HEK293 (cell line): Measurements from ENCODE around the gene CLMN.

ENCODE experiments used
- CTCF ChIA-PET: fragments of 350-600 bp; formaldehyde crosslinking; extraction: SDS; loops from one replicate; lab custom pipeline; 2021; ENCODE audit warnings: antibody characterized with exemption; lab: Yijun Ruan, JAX
- POLR2A ChIA-PET: fragments of 300-600 bp; formaldehyde crosslinking; extraction: SDS; loops from one replicate; lab custom pipeline; 2020; ENCODE audit warnings: antibody characterized with exemption, inconsistent platforms; lab: Yijun Ruan, JAX
- H3K27ac ChIP-seq: fragments of 200-500 bp; sonication (Bioruptor generic); 2 replicates; pipeline ENCODE4 v1.5.1; 2014; ENCODE audit warnings: low read depth, low read length, control low read depth, inconsistent platforms; ENCODE audit errors: extremely low read depth
- H3K36me3 ChIP-seq, 2 experiments: fragments of 200-500 bp in 1 of 2; sonication (Bioruptor generic) in 1 of 2; 1 replicate in 1 of 2; 2 replicates in 1 of 2; pipeline ENCODE4 v1.5.1; 2014 to 2017; ENCODE audit warnings: inconsistent platforms in 2 of 2, low read length in 2 of 2; ENCODE audit not compliant: control insufficient read depth in 2 of 2, insufficient read depth in 1 of 2
- H3K4me1 ChIP-seq: fragments of 200-500 bp; sonication (Bioruptor generic); 2 replicates; pipeline ENCODE4 v1.5.1; 2014; ENCODE audit warnings: mild to moderate bottlenecking, low read length, inconsistent platforms; ENCODE audit not compliant: control insufficient read depth, insufficient read depth
- H3K4me3 ChIP-seq: 2 replicates; pipeline ENCODE4 v1.5.1; 2011; ENCODE audit warnings: low read depth, mild to moderate bottlenecking, control low read depth, low read length, moderate library complexity
- H3K9me3 ChIP-seq: fragments of 200-500 bp; sonication (Bioruptor generic); 2 replicates; pipeline ENCODE4 v1.5.1; 2014; ENCODE audit warnings: low read depth, low read length, inconsistent platforms; ENCODE audit not compliant: control insufficient read depth, insufficient read depth
- AEBP2 ChIP-seq: fragments of 450-650 bp; formaldehyde crosslinking; IDR thresholded peaks from 2 replicates; pipeline ENCODE4 v1.5.1; 2016; ENCODE audit warnings: missing biosample characterization, missing genetic modification characterization, borderline replicate concordance
- HOXD13 ChIP-seq: sonication (generic); formaldehyde crosslinking; IDR thresholded peaks from 2 replicates; pipeline ENCODE4 v1.8.0; 2022; ENCODE audit warnings: missing genetic modification reagents, borderline replicate concordance
- OVOL3 ChIP-seq: fragments of 450-650 bp; formaldehyde crosslinking; IDR thresholded peaks from 2 replicates; pipeline ENCODE4 v1.5.1; 2016; ENCODE audit warnings: missing biosample characterization, missing genetic modification characterization
- RBAK ChIP-seq: fragments of 450-650 bp; formaldehyde crosslinking; IDR thresholded peaks from 2 replicates; pipeline ENCODE4 v1.5.1; 2016; ENCODE audit warnings: missing biosample characterization, missing genetic modification characterization
- SCRT1 ChIP-seq: fragments of 450-650 bp; formaldehyde crosslinking; IDR thresholded peaks from 2 replicates; pipeline ENCODE4 v1.5.1; 2016; ENCODE audit warnings: missing biosample characterization, missing genetic modification characterization, borderline replicate concordance
- SCRT2 ChIP-seq: fragments of 450-650 bp; formaldehyde crosslinking; IDR thresholded peaks from 2 replicates; pipeline ENCODE4 v1.5.1; 2016; ENCODE audit warnings: missing biosample characterization, missing genetic modification characterization
- YY1 ChIP-seq: fragments of 450-650 bp; formaldehyde crosslinking; IDR thresholded peaks from 2 replicates; pipeline ENCODE4 v1.5.1; 2018; ENCODE audit warnings: missing biosample characterization, missing genetic modification characterization
- ZBTB49 ChIP-seq: fragments of 450-650 bp; formaldehyde crosslinking; IDR thresholded peaks from 2 replicates; pipeline ENCODE4 v1.5.1; 2016; ENCODE audit warnings: missing biosample characterization, missing genetic modification characterization, low read depth
- ZBTB7A ChIP-seq: fragments of 450-650 bp; formaldehyde crosslinking; IDR thresholded peaks from 2 replicates; pipeline ENCODE4 v1.5.1; 2016; ENCODE audit warnings: low read depth, missing biosample characterization, missing genetic modification characterization
- ZBTB8A ChIP-seq: fragments of 450-650 bp; formaldehyde crosslinking; IDR thresholded peaks from 2 replicates; pipeline ENCODE4 v1.5.1; 2016; ENCODE audit warnings: missing biosample characterization, missing genetic modification characterization
- ZEB2 ChIP-seq: fragments of 450-650 bp; formaldehyde crosslinking; IDR thresholded peaks from 2 replicates; pipeline ENCODE4 v1.5.1; 2016; ENCODE audit warnings: missing biosample characterization, missing genetic modification characterization
- ZFP41 ChIP-seq: fragments of 450-650 bp; formaldehyde crosslinking; IDR thresholded peaks from 2 replicates; pipeline ENCODE4 v1.5.1; 2016; ENCODE audit warnings: missing biosample characterization, missing genetic modification characterization, borderline replicate concordance
- ZNF114 ChIP-seq: fragments of 450-650 bp; formaldehyde crosslinking; IDR thresholded peaks from 2 replicates; pipeline ENCODE4 v1.5.0; 2017; ENCODE audit warnings: missing biosample characterization, missing genetic modification characterization
- ZNF155 ChIP-seq: fragments of 450-650 bp; formaldehyde crosslinking; IDR thresholded peaks from 2 replicates; pipeline ENCODE4 v1.5.1; 2016; ENCODE audit warnings: missing biosample characterization, missing genetic modification characterization
- ZNF174 ChIP-seq: fragments of 450-650 bp; formaldehyde crosslinking; IDR thresholded peaks from 2 replicates; pipeline ENCODE4 v1.5.0; 2017; ENCODE audit warnings: missing biosample characterization, mild to moderate bottlenecking, missing genetic modification characterization
- ZNF184 ChIP-seq: fragments of 450-650 bp; IDR thresholded peaks from 2 replicates; pipeline ENCODE4 v1.5.1; 2018; ENCODE audit warnings: missing biosample characterization, mild to moderate bottlenecking, missing genetic modification characterization
- ZNF292 ChIP-seq: fragments of 450-650 bp; formaldehyde crosslinking; IDR thresholded peaks from 2 replicates; pipeline ENCODE4 v1.5.1; 2016; ENCODE audit warnings: low read depth, missing biosample characterization, missing genetic modification characterization, borderline replicate concordance
- ZNF426 ChIP-seq: fragments of 450-650 bp; formaldehyde crosslinking; IDR thresholded peaks from 2 replicates; pipeline ENCODE4 v1.5.1; 2017; ENCODE audit warnings: missing biosample characterization, missing genetic modification characterization, mild to moderate bottlenecking, inconsistent platforms, moderate library complexity
- ZNF654 ChIP-seq: fragments of 450-650 bp; formaldehyde crosslinking; IDR thresholded peaks from 2 replicates; pipeline ENCODE4 v1.5.1; 2016; ENCODE audit warnings: low read depth, missing biosample characterization, missing genetic modification characterization
- ZNF701 ChIP-seq: fragments of 450-650 bp; formaldehyde crosslinking; IDR thresholded peaks from 2 replicates; pipeline ENCODE4 v1.5.1; 2016; ENCODE audit warnings: missing biosample characterization, missing genetic modification characterization
- ZNF777 ChIP-seq: fragments of 450-650 bp; formaldehyde crosslinking; IDR thresholded peaks from 2 replicates; pipeline ENCODE4 v1.5.1; 2017; ENCODE audit warnings: missing biosample characterization, missing genetic modification characterization, borderline replicate concordance
- ZNF830 ChIP-seq: fragments of 450-650 bp; IDR thresholded peaks from 2 replicates; pipeline ENCODE4 v1.5.0; 2018; ENCODE audit warnings: missing biosample characterization, missing genetic modification characterization, low read depth, mild to moderate bottlenecking, moderate library complexity
- TF ChIP-seq, protein P1 (sequence below): fragments of 450-650 bp; formaldehyde crosslinking; IDR thresholded peaks from 2 replicates; pipeline ENCODE4 v1.5.1; 2016; ENCODE audit warnings: missing biosample characterization, missing genetic modification characterization

The CLMN gene

DNA sequence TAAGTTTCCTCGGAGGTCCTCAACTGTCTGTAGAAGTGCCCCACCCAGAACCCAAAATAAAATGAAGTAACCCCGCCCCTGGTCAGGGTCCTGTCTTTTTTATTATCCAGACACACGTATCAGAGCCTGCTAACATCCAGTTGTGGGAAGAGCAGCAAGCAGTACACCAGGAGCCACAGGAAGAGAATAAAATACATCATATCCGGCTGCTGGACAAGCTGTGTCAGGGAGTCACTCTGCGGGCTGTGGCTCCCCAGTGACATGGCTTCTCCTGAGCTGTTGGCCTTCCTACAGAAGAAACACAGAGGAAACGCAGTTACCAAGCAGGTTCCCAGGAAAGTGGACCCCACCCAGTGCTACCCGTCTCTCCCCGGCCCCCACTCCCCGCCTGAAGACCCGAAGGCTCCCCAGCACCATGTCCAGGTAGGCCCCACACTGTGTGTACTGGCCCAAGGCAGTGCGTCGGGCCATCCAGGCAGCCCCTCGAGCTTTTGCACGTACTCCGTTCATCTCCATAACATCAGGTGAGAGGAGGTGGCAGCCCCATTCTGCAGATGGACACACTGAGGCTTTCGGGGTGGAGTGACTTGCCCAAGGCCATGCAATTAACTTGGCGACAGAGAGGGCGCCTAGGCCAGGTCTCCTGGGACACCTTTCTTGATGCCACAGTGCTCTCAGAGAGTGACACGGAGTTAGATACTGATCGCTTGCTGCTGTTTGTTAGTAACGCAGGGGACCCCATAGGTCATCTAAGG, 128.1 kb downstream of the CLMN start (continued):
- no peak for TF ChIP-seq OVOL3 (tag by site-specific recombination)
- TF ChIP-seq ZNF777 (tag by site-specific recombination) = no peak
- TF ChIP-seq ZNF174 = no peak
- TF ChIP-seq ZNF654 (tag by site-specific recombination) = no peak
- no peak for TF ChIP-seq SCRT1
- no peak for TF ChIP-seq ZFP41 (tag by site-specific recombination)
- TF ChIP-seq ZEB2 (tag by site-specific recombination) = no peak
- no peak for TF ChIP-seq ZNF184 (tag by site-specific recombination)
- no peak for TF ChIP-seq HOXD13 (CRISPR knock-in tag)

DNA sequence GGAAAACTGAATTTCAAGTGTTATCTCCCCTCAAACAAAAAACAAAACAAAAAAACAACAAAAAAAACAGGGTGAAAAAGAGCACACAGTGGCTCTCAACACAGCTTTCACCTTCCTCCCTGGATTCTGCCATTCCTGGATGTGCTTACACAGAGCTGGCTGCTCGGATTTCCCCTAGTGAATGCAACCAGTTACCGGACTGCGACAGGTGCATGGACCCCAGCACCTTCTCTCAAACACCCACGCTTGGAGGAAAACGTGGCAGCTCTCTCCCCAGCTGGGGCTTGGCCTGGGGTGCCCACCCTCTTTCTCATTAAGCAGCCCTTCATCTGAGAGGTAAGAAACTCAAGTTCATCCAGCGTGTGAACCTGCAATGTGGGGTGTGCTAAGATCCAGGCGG, 128.9 kb downstream of the CLMN start:
- H3K27ac ChIP-seq = no peak overlapping the region
- TF ChIP-seq SCRT1 (peak; percentile 65), SCRT2 (tag by site-specific recombination) (peak; percentile 79), YY1 (tag by site-specific recombination) (no peak)
- no peaks in the 10 kb centered on the region for H3K9me3 ChIP-seq
- no peaks in the 10 kb centered on the region for H3K4me1 ChIP-seq
- ChIA-PET POLR2A (no interaction called here), CTCF (interaction anchor here (1.1 kb wide), 1 partner anchor 501 kb away, joined by 3 read pairs; no protein-coding TSS in a partner anchor)
- no peaks in the 10 kb centered on the region for H3K36me3 ChIP-seq
- H3K4me3 ChIP-seq = no peak overlapping the region

- H3K9me3 ChIP-seq = no peaks in the 10 kb centered on the region
- no peak overlapping the region for H3K27ac ChIP-seq
- H3K4me1 ChIP-seq = no peaks in the 10 kb centered on the region
- CTCF ChIA-PET = interaction anchor here (1.1 kb wide), 1 partner anchor 501 kb away, joined by 3 read pairs; no protein-coding TSS in a partner anchor
- POLR2A ChIA-PET = no interaction called here
- TF ChIP-seq ZNF830 (tag by site-specific recombination) (no peak), ZBTB8A (no peak), OVOL3 (tag by site-specific recombination) (no peak), ZNF292 (tag by site-specific recombination) (no peak), RBAK (tag by site-specific recombination) (no peak), ZBTB7A (tag by site-specific recombination) (no peak), ZNF701 (tag by site-specific recombination) (no peak), ZNF155 (no peak), ZBTB49 (tag by site-specific recombination) (no peak), ZNF426 (tag by site-specific recombination) (no peak), ZNF114 (tag by site-specific recombination) (no peak), AEBP2 (tag by site-specific recombination) (no peak)
- TF ChIP-seq, protein P1, sequence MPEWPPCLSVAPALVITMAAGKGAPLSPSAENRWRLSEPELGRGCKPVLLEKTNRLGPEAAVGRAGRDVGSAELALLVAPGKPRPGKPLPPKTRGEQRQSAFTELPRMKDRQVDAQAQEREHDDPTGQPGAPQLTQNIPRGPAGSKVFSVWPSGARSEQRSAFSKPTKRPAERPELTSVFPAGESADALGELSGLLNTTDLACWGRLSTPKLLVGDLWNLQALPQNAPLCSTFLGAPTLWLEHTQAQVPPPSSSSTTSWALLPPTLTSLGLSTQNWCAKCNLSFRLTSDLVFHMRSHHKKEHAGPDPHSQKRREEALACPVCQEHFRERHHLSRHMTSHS (tag by site-specific recombination) = no peak
- no peak overlapping the region for H3K4me3 ChIP-seq
- H3K36me3 ChIP-seq = no peaks in the 10 kb centered on the region
These were observed 129.3 kb downstream of the CLMN start for GRCh38 chr14:95190346-95190840.
